ENCODE results near the gene HSF2BP.
"Not testable (repeated sequence)": the region's sequence is repeated elsewhere in the genome, so short reads cannot be mapped to it uniquely, and the experiment has no call there.

The HSF2BP gene

DNA sequence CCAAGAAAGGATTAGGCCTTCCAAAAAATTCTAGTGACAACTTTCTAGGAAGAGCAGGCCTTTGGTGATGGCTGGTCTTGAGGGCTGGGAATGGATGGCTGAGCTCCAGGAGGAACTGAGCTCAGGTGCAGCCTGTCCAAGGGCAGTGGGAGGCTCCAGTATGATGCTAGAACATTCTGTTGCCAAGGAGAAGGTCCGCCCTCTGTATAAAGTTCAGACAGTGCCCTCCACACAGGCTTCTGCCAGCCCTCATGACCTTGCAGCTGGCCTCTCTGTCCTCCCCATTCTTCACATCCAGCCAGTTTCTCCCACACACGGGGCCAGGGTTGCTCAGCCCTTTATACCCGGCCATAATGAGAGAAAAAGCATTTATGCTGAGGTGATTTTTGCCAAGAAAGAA is 146.3 kb downstream of the HSF2BP start:
- not testable (repeated sequence) for DNase-seq

DNA sequence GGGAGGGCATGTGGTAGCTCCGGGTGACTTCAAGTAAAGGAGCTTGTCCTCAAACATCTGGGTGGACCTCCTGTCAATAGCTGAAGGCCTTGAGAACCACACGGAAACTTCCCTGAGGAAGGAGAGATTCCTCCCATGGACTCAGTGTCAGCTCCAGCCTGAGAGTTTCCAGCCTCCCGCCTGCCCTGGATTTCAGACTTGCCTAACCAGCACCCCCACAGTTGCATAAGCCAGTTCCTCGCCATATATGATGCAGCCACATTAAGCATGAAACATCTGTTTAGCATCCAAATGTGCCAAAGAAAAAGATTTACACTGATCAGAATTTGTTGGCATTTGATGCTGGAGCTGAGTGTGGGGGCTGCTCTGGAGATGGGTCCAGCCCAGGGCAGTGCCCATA is 148.1 kb downstream of the HSF2BP start:
- not testable (repeated sequence) for DNase-seq

DNA sequence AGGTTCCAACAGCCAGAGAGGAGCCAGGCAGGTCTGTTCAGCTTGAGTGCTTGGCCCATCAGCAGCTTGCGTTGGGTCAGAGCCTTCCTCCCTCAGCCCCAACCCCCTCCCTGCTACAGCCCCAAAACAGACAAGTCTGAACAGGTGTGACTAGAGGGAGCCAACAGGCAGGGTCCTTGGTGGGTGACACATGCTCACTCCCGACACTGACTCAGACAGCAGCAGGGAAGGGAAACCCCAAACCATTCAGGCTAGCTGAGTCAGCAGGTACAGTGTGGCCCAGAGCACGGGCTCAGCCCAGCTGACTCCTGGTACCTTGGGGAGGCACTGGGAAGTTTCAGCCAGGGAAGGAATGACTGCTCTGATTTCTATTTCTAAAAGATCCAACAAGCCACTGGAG is 148.6 kb downstream of the HSF2BP start:
- DNase-seq: not testable (repeated sequence)

DNA sequence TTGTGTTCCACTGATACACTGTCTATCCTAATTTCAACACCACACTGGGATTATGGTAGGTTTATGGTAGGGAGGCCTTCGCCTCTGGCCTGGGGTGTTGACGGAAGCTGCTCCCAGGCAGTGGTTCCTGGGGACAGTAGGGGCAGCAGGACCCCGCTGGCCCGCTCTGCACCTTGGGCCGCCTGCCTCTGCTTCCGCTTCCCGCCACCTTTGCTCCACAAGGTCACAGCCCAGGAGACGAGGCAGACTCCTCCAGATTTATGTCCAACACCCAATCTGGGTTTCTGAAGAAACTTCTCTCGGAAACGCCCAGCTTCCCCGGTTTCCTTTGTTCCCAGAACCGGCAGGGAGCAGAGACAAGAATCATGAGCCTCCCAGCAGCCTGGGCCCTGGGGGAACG is 155.4 kb downstream of the HSF2BP start:
- not testable (repeated sequence) for DNase-seq

DNA sequence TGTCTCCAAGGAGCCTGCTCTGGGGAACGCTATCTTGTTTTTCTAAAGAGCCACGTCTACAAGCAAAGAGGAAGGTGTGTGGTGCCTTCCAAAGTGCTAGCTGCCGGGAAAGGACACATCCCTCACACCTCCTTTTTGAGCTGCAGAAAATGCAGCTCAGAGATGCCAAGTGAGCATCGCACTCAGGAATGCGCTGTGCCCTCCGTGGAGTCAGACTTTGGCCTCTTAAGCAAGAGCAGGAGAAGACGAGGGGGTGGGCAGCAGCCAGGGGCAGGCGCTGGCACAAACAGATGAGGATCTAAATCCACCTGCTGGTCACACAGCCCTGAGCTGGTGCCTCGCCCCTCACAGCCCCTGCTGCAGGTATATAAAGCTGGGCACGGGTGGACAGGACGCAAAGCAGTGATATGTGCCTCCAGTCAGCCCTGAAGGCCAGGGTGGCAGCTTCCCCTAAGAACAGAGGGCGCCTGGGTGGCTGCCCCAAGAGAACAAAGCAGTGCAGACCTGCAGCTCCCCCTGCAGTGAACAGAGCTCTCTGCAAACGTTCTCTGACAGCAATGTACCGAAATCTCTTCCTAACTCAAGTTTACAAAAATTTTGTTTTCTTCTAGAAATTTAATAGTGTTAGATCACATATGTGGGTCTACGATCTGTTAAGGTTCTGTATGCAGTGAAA is 156.1 kb downstream of the HSF2BP start:
- not testable (repeated sequence) for DNase-seq

DNA sequence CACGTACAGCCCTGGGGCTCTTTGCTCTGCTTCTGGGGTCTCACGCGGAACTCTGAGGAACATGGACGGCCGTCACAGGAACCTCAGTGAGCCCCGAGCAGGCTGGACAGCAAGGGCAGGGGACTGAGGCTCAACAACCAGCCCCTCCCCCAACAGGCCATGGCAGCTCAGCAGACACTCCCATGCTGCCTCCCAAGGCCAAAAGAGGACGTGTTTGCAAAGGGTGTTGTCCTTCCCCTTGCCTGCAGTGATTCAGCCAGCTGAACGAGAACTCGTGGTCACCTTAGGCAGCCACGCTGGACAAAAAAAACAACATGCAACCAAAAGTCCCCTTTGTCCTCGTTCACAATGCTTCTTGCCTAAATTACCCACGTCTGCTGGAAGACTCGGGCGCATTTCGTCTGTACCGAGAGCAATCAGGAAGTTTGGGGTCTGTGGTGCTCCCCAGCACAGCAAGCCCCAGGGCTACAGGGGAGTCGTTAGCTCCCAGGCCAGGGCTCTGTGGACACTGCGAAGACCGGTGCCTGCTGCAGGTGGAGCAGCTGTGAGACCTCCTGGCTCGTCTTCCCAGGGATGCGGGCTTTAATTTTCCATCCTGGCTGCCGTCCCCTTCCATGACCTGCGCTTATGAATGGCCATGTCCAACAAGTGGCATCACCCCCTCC is 156.7 kb downstream of the HSF2BP start:
- DNase-seq: not testable (repeated sequence)

DNA sequence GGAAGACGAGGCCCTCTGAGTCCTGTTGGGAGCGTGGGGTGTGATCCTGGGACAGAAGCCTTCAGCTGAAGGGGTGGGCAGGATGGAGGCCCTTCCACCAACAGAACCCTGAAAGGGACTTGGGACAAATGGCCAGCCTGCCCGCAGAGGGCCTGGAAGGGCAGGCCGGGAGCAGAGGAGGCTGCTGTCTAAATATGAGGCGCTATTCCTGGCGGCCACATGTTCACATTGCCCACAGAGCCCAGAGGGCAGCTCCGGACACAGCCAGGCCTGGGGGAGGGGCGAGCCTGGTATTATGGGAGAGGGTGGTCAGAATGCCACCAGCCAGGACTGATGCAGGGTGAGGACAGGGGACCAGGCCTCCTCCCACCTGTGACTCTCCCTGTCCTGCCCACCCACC is 160.4 kb downstream of the HSF2BP start:
- not testable (repeated sequence) for DNase-seq

DNA sequence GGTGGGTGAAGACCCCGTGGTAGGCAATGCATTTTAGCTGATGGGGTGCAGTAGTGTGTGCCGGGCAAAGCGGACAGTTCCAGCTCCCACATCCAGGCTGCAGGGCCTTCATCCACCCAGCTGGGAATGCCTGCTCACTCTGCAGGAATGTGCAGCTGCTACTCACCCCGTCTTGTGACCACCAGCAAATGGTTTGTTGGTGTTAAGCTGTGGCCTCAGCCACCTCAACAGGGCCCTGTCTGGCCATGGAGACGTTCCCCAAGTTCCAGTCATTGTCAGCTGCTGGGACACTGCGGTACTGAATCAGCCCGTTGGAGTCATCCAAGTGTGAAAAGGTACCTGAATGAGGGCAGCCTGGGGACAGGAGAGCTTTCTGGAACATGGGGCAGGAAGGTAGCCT is 161.2 kb downstream of the HSF2BP start:
- not testable (repeated sequence) for DNase-seq

DNA sequence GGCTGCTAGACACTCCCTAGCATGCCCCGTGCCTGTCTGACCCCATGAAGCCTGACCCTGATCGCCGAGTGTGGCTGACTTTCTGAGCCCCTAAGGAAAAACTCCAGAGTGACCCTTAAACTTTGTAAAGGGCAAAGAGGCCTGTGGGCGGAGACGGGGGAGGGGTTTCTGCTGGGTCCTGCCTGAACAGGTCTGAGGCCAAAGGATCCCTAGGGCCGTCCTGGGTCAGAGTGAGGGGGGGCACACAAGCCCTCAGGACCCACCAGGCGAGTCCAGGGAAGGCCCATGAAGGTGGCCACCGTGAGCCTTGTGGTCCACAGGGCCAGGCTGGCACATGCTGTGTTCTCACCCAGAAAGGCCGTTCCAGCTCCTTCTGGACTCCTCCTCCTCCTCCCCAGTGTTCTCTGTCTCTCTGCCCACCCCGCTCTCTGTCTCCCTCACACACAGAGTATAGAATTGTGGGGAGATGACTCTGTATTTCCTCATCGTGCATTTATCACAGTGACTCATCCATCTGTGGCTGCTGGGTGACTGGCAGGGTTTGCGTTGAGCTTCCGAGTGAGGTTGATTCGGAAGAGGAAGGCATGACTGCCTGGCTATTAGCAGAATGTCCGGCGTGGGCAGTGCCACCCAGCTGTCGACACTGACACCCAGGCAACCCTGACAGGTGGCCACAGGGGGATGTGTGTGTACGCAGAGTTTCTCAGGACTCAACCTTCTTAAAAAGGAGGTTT is 164.8 kb downstream of the HSF2BP start:
- not testable (repeated sequence) for DNase-seq

DNA sequence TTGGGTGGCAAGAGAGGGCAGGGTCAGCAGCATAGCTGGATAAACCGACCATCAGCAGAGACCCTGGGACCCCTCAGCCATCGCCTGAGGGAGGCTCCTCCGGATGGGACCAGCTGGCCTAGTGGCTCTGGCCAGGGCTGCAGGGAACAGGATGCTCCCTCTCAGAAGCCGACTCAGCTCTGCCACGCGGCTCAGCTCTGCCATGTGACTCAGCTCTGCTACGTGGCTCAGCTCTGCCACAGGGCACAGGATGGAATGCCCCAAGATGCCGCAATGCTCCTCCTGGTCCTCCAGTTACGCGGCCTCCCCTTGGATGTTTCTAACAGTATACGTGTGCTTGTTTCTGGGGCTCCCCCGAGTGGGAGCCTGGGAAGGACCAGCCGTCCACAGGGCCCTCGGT is 165.8 kb downstream of the HSF2BP start:
- not testable (repeated sequence) for DNase-seq

DNA sequence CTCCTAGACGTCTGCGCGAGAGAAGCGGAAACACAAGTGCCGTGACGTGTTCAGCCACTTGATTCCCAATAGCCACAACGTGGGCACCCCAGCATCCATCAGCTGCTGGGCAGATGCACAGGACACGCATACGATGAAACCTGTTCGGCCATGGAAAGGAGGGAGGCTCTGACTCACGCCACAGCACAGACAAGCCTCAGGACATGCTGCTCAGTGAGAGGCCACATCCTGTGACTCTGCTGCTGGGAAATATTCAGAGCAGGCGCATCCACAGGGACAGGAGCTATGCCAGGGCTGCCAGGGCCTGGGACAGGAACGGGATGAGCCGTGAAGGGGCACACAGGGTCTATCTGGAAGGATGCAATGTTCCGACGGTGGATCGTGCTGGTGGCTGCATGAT is 171.1 kb downstream of the HSF2BP start:
- DNase-seq: not testable (repeated sequence)

DNA sequence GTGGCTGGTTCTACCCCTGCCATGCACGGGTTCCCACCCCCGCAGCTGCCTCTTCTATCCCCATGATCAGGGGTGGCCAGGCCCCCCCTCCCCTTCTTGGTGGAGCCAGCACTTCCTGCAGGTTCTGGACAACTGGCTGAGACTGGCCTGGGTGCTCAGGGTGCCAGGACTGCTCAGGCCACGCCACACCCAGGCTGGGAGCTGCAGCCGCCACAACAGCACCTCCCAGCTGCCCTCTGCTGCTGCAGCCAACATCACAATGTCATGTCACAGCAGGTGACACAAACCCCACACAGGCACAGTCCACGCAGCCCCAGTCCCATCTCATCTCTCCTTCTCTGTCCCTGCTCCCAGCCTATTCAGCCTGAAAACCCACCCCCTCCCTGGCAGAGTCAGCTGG is 173.2 kb downstream of the HSF2BP start:
- DNase-seq: not testable (repeated sequence)

DNA sequence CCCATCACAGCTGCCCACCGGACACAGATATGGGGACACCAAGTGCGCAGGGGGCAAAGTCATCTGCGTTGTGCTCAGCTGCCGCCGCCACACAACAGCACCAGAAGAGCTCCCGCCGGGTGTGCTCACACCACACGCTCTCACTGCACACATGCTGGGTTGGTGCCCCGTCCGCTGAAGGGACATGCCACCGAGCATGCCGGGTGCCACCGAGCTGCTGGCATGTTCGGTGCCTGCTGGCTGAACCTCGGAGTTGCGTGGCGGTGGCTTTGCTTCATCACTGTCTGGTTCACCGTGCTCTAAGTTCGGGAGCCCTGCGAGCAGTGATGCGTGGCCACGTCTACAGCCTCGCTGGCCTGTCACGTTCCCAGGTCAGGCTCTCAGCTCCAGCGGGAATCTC is 174.3 kb downstream of the HSF2BP start:
- not testable (repeated sequence) for DNase-seq

DNA sequence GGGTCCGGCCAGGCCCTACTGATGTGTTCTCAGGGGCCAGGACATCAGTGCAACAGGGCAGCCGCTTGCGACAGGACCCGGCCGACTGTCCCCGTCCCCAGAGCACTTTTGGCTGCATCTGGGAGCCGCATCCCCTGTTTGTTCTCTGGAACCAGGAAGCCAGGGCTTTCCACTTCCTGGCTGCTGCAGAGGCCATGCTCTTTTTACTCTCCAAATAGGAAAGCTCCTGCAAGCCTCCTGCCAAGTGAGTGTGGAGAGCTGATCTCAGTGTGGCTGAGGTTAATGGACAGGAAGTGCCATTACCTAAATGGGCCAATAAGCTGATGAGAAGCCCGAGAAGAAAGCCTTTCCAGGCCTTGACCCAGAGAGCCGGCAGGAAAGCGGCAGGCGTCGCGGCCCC is 180.1 kb downstream of the HSF2BP start:
- not testable (repeated sequence) for DNase-seq

All from EL (cell line).